ENCODE results near the gene SLC50A1. TPM values are rescaled to one million over a fixed set of nuclear protein-coding genes. Genes with fewer than 3 reads are reported as not detected.

SLC50A1 gene
- total and polyA plus RNA-seq, 9 of the 15 experiments (the other 6 are each of a cell fraction or from before 2014, with no cell fraction given): 46.5 to 132 (median 91.9) TPM

DNA sequence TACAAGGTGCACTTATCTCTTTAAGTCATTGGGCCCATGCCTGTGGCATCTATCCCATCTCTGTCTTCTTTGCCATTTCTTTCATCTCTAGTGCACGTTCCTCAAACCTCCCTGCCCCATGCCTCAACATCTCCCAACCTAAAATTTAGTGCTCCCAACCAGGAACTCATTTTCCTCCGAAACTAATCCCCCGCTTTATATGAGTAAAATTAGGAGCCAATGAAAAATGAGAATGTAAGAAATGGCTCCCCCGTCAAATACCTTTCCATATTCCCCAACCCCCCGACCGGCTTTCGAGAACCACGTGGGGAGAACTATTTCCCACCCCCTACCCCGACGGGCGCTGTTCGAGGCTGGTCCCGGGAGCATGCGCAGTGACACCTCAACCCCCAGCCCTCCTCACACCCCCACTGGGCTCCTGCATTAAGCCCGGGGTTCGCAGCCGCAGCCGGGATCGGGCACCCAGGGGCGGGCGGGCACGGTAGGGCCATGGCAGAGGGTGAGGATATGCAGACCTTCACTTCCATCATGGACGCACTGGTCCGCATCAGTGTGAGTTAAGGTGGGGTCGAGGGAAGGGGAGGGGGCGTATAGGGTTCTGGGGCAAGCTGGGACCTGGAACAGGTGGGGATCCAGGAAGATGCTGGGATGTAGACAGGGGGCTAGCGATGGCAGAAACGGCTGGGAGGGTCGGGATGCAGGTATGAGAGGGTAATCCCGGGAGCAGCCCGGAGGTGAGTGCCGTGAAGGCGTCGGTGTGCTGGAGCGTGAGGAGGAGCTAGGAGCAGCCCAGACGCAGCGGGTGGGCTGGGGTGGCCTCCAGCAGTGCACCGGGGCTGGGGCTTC is 38.0 kb downstream of the SLC50A1 start, which contains the start of gene TRIM46:
Gene TRIM46, plus strand, starts transcription at position 372 of the 846 bp plus-strand sequence. Its CDS starts 118 bp downstream, at position 490.
- ChIA-PET CTCF (ENCODE audit: low intra/inter-chr PET ratio) (interaction anchor here (0.6 to 1.5 kb wide), 4 partner anchors 20 to 418 kb away, joined by 3 to 4 read pairs (median 3); no protein-coding TSS in a partner anchor), POLR2A (interaction anchor here (0.6 to 2.6 kb wide), 8 partner anchors 20 to 116 kb away, joined by 3 to 12 read pairs (median 4); no protein-coding TSS in a partner anchor)
- peak within 1 kb of the TSS; percentile 89 for H3K27ac ChIP-seq (ENCODE audit: extremely low read depth, low read depth, low read length)
- H3K4me1 ChIP-seq (replicated peaks in 1 of 2; ENCODE audit: control insufficient read depth in 2 of 2, insufficient read depth in 2 of 2, low read length in 2 of 2): peaks cover 16 to 51% of the 10 kb centered on the region in 2 experiments; a peak in 4 of 5 replicates
- H4K20me1 ChIP-seq (replicated peaks; ENCODE audit: control insufficient read depth, insufficient read depth, low read length): no peaks in the 10 kb centered on the region
- peak within 1 kb of the TSS; percentile 94 for H2AFZ ChIP-seq (ENCODE audit: low read depth, low read length)
- DNase-seq (ENCODE audit: extremely low read depth in 1 of 4, low spot score in 3 of 4) (peak; percentile 33 to 71 (median 66)), FAIRE-seq (no peak), ATAC-seq (no peak)
- H3K9ac ChIP-seq (ENCODE audit: insufficient read depth in 1 of 2, low read depth in 2 of 2, low read length in 2 of 2): peak within 1 kb of the TSS; percentile 89 to 93
- BruUV-seq (replicated peaks): no TSS peak
- peak within 1 kb of the TSS; percentile 97 for H3K4me2 ChIP-seq (ENCODE audit: insufficient read depth, low read length)
- peak within 1 kb of the TSS; percentile 83 for H3K4me3 ChIP-seq
- in situ Hi-C loops (cut with MboI) (no loop called here), intact Hi-C loops (cut with micrococcal nuclease) (no loop called here)
- no peaks in the 10 kb centered on the region for H3K27me3 ChIP-seq (ENCODE audit: control insufficient read depth in 2 of 2, insufficient read depth in 2 of 2, low read length in 2 of 2)
- peaks cover 35% of the 10 kb centered on the region for H3K36me3 ChIP-seq (ENCODE audit: control insufficient read depth, insufficient read depth, low read length)
- H3K9me3 ChIP-seq (replicated peaks; ENCODE audit: control insufficient read depth, insufficient read depth, low read depth, low read length): no peaks in the 10 kb centered on the region
- WGBS (ENCODE audit: insufficient coverage, low coverage, missing lambda C conversion rate): 30% methylated on average over 33 of the region's 38 CpGs
- peaks cover 15% of the 10 kb centered on the region for H3K79me2 ChIP-seq (ENCODE audit: control insufficient read depth, insufficient read depth, low read length)
- H3K9me1 ChIP-seq (ENCODE audit: control insufficient read depth, insufficient read depth, low read length): no peaks in the 10 kb centered on the region
- TF ChIP-seq, protein P1, sequence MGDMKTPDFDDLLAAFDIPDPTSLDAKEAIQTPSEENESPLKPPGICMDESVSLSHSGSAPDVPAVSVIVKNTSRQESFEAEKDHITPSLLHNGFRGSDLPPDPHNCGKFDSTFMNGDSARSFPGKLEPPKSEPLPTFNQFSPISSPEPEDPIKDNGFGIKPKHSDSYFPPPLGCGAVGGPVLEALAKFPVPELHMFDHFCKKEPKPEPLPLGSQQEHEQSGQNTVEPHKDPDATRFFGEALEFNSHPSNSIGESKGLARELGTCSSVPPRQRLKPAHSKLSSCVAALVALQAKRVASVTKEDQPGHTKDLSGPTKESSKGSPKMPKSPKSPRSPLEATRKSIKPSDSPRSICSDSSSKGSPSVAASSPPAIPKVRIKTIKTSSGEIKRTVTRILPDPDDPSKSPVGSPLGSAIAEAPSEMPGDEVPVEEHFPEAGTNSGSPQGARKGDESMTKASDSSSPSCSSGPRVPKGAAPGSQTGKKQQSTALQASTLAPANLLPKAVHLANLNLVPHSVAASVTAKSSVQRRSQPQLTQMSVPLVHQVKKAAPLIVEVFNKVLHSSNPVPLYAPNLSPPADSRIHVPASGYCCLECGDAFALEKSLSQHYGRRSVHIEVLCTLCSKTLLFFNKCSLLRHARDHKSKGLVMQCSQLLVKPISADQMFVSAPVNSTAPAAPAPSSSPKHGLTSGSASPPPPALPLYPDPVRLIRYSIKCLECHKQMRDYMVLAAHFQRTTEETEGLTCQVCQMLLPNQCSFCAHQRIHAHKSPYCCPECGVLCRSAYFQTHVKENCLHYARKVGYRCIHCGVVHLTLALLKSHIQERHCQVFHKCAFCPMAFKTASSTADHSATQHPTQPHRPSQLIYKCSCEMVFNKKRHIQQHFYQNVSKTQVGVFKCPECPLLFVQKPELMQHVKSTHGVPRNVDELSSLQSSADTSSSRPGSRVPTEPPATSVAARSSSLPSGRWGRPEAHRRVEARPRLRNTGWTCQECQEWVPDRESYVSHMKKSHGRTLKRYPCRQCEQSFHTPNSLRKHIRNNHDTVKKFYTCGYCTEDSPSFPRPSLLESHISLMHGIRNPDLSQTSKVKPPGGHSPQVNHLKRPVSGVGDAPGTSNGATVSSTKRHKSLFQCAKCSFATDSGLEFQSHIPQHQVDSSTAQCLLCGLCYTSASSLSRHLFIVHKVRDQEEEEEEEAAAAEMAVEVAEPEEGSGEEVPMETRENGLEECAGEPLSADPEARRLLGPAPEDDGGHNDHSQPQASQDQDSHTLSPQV (IDR thresholded peaks at IDR 0.05): 0 out of 2 replicates have a peak, but pooled peaks have one; percentile 47
- 0 out of 2 replicates have a peak, but pooled peaks have one; percentile 25 for TF ChIP-seq FOXJ2 (tag; IDR thresholded peaks at IDR 0.05)
- peak in 1 of 3 experiments; percentile 7; a peak in 1 of 6 replicates for TF ChIP-seq CTCF (IDR thresholded peaks at IDR 0.05 in 2 of 3, conservative IDR thresholded peaks at IDR 0.05 in 1 of 3; ENCODE audit: insufficient read depth in 2 of 3, low read depth in 1 of 3, low read length in 3 of 3)

All from K562 (cell line).